ENCODE results near the gene ENDOG. TPM values are rescaled to one million over a fixed set of nuclear protein-coding genes. Genes with fewer than 3 reads are reported as not detected.

The ENDOG gene
- total RNA-seq, 6 experiments from 2014 or later = 22.4 to 50.1 (median 41.0) TPM

DNA sequence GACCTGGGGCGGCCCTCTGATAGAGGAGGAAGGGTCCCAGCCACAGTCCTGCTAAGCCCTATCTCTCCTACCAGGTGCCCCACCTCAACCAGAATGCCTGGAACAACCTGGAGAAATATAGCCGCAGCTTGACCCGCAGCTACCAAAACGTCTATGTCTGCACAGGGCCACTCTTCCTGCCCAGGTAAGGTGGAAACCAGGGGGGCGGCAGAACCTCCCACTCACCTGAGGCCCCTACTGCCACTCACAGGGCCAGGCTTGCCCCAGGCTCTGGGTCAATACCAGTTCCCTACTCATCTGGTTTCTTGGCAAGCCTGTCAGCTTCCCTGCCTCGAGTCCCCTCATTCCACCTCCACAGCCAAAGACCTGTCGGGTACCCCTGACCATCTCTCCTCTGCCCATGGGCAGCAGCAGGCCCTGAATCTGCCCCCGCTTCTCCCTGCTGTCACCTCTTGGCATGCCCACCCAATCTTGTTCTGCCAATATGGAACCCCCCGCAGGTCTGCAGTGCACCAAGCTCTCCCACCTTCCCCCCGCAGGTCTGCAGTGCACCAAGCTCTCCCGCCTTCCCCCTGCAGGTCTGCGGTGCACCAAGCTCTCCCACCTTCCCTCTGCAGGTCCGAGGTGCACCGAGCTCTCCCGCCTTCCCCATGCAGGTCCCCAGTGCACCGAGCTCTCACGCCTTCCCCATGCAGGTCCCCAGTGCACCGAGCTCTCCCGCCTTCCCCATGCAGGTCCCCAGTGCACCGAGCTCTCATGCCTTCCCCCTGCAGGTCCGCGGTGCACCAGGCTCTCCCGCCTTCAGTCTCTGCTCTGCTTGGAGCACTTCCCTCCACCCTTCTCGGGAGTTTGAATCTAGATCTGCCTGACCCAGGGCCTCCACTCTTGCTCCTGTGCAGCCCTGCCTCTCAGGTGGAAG lies 2.6 kb downstream of the ENDOG start:
- ATAC-seq (no peak), DNase-seq (no peak)
- TF ChIP-seq, protein P1, sequence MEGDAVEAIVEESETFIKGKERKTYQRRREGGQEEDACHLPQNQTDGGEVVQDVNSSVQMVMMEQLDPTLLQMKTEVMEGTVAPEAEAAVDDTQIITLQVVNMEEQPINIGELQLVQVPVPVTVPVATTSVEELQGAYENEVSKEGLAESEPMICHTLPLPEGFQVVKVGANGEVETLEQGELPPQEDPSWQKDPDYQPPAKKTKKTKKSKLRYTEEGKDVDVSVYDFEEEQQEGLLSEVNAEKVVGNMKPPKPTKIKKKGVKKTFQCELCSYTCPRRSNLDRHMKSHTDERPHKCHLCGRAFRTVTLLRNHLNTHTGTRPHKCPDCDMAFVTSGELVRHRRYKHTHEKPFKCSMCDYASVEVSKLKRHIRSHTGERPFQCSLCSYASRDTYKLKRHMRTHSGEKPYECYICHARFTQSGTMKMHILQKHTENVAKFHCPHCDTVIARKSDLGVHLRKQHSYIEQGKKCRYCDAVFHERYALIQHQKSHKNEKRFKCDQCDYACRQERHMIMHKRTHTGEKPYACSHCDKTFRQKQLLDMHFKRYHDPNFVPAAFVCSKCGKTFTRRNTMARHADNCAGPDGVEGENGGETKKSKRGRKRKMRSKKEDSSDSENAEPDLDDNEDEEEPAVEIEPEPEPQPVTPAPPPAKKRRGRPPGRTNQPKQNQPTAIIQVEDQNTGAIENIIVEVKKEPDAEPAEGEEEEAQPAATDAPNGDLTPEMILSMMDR (IDR thresholded peaks at IDR 0.05) = no peak
- no peak for TF ChIP-seq POLR2A (IDR thresholded peaks at IDR 0.05)
- Histone ChIP-seq H3K9me3 (no peaks in the 10 kb centered on the region), H3K27me3 (no peaks in the 10 kb centered on the region), H3K4me3 (no peak overlapping the region), H3K4me1 (peaks cover 0 to 30% (median 0%) of the 10 kb centered on the region in 4 donors), H3K36me3 (peaks cover 0 to 25% (median 3%) of the 10 kb centered on the region in 4 donors), H3K27ac (no peak overlapping the region)
- WGBS (ENCODE audit: insufficient coverage, low coverage, low lambda C conversion rate, missing lambda C conversion rate) = 90% methylated on average over 16 of the region's 24 CpGs
- intact Hi-C loops (cut with DNase I) = no loop called here

DNA sequence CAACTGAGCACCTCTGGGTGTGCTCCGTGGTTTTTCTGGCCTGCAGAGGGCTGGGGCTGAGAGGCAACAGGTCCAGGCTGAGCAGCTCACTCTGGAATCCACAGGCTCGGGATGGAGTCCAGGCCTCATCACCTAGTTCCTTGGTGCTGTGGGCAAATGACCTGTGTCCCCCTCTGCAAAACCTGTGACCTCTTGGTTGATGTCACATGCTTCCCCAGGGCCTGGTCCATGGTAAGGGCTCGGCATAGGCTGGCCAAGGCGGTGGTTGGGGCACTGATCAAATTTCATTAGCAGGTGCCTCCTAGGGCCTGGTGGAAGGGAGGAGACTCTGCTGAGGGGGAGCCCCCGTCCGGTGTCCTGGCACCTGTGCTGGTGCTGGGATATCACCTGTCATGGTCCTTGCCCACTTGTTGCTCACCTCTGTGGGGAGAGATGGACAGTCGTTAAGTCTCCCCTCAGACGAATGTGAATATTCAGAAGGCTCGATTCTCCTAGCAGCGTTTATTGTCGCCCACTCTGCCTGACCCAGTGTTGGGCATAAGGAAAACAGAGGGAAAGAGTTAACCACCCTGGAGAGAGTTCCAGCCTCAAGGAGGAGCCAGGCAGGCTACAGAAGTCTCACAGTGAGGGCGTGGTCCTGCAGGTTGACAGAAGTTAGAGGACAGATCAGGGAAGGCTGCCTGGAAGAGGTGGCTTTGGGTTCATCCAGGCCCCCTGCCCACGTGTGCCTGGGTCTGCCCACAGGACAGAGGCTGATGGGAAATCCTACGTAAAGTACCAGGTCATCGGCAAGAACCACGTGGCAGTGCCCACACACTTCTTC lies 3.5 kb downstream of the ENDOG start:
- TF ChIP-seq POLR2A (IDR thresholded peaks at IDR 0.05) = no peak
- TF ChIP-seq, protein P1 (IDR thresholded peaks at IDR 0.05) = no peak
- Histone ChIP-seq H3K9me3 (no peaks in the 10 kb centered on the region), H3K4me3 (no peak overlapping the region), H3K4me1 (peaks cover 0 to 30% (median 0%) of the 10 kb centered on the region in 4 donors), H3K27me3 (no peaks in the 10 kb centered on the region), H3K36me3 (peaks cover 0 to 34% (median 4%) of the 10 kb centered on the region in 4 donors), H3K27ac (no peak overlapping the region)
- intact Hi-C loops (cut with DNase I) = no loop called here
- whole genome bisulfite sequencing (ENCODE audit: insufficient coverage, low coverage, low lambda C conversion rate, missing lambda C conversion rate) = 88% methylated on average over 3 of the region's 16 CpGs
- no peak for ATAC-seq
- DNase-seq = no peak

DNA sequence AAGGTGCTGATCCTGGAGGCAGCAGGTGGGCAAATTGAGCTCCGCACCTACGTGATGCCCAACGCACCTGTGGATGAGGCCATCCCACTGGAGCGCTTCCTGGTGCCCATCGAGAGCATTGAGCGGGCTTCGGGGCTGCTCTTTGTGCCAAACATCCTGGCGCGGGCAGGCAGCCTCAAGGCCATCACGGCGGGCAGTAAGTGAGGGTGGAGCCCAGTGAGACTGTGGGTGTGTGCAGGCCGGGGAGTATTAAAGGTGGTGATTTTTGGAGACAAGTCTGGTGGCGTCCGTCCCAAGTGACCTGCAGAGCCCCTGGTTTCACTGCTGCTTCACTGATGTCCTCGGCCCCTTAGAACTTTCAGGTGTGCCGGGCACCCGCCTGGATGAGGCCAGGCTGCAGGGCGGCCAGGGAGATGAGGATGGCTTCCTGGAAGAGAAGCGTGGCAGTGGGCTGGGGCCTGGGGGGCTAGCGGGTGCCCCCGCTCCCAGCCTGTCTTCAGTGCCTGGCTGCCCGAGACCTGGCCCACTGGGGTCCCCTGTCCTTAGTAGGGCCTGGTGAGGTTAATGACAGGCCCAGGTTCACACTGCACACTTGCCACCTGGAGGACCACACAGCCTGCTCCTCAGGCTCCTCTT lies 4.2 kb downstream of the ENDOG start:
- Histone ChIP-seq H3K4me1 (peaks cover 0 to 30% (median 0%) of the 10 kb centered on the region in 4 donors), H3K4me3 (no peak overlapping the region), H3K36me3 (peaks cover 0 to 39% (median 4%) of the 10 kb centered on the region in 4 donors), H3K27ac (no peak overlapping the region), H3K27me3 (no peaks in the 10 kb centered on the region), H3K9me3 (no peaks in the 10 kb centered on the region)
- intact Hi-C loops (cut with DNase I) = no loop called here
- WGBS (ENCODE audit: insufficient coverage, low coverage, low lambda C conversion rate, missing lambda C conversion rate) = 100% methylated on average over 4 of the region's 22 CpGs
- no peak for DNase-seq
- ATAC-seq = no peak
- TF ChIP-seq POLR2A (IDR thresholded peaks at IDR 0.05) = no peak
- TF ChIP-seq, protein P1 (IDR thresholded peaks at IDR 0.05) = no peak

DNA sequence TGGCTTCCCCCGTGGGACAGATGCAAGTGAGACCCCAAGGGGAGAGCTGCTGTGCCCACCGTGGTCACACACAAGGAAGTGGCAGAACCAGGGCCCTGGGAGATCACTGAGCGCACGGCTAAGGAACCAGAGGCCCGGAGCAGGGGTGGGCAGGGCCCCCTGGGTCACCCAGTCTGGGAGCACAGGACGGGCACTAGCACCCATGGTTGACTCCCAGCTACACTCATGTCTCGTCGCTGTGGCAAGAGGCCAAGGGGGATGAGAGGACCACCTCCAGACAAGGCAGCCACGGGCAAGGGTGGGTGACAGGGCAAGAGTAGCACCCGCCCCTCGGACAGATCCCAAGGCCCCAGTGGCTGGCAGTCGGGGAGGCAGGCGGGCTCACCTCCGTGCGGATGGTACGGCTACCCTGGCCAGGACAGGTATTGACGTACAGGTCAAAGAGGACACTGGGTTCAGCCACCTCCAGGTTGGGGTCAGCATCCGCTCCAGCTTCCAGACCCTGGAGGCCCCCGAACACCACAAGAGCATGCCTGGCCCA lies 5.1 kb downstream of the ENDOG start:
- H3K4me3 ChIP-seq = no peak overlapping the region
- ATAC-seq (peak; percentile 11 to 48 (median 22)), DNase-seq (peak in 2 of 3 donors; percentile 66 to 72)
- no CpG with 5 or more reads among the region's 19 CpGs for WGBS (ENCODE audit: insufficient coverage, low coverage, low lambda C conversion rate, missing lambda C conversion rate)
- H3K9me3 ChIP-seq = no peaks in the 10 kb centered on the region
- no peak for TF ChIP-seq POLR2A (IDR thresholded peaks at IDR 0.05)
- TF ChIP-seq, protein P1 (IDR thresholded peaks at IDR 0.05) = no peak
- H3K27ac ChIP-seq = peak overlapping the region in 1 of 3 donors; percentile 43
- H3K27me3 ChIP-seq = no peaks in the 10 kb centered on the region
- intact Hi-C loops (cut with DNase I) = no loop called here
- peaks cover 0 to 30% (median under 1%) of the 10 kb centered on the region in 4 donors for H3K4me1 ChIP-seq
- H3K36me3 ChIP-seq = peaks cover 0 to 39% (median 4%) of the 10 kb centered on the region in 4 donors
